Measurements from ENCODE around the gene THRB.

DNA sequence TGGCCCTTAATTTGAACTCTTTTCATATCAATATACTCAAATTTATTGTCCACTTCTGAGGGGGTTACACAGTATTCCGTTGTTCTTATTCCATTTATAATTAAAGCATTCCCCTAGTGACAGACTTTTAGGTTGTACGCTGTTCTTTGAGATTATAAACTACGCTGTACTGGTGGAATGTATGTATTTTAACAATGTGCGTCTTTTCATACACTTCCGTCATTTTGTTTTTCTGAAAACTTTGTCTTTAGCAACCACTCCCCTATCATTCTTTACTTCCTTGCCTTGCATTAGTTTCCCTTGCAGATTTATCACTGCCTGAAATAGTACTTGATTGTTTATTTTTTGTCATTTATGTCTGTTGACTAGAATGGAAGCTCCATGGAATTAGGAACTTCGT lies 137.0 kb downstream of the THRB start:
- TF ChIP-seq GABPB1 (CRISPR knock-in tag; IDR thresholded peaks at IDR 0.05) (no peak), ZNF23 (CRISPR knock-in tag; IDR thresholded peaks at IDR 0.05) (no peak), KDM1A (IDR thresholded peaks at IDR 0.05) (no peak), ESRRA (IDR thresholded peaks at IDR 0.05; ENCODE audit: borderline replicate concordance, low read depth) (no peak), SPI1 (IDR thresholded peaks at IDR 0.05; ENCODE audit: borderline replicate concordance, low read depth, low read length) (no peak), KAT7 (CRISPR knock-in tag; IDR thresholded peaks at IDR 0.05; ENCODE audit: borderline replicate concordance) (no peak), TEAD4 (IDR thresholded peaks at IDR 0.05; ENCODE audit: low read length) (no peak), TEAD4 (CRISPR knock-in tag; IDR thresholded peaks at IDR 0.05; ENCODE audit: borderline replicate concordance) (no peak), BHLHE40 (IDR thresholded peaks at IDR 0.05; ENCODE audit: low read length) (no peak), NR2C1 (IDR thresholded peaks at IDR 0.05) (no peak), NR2C1 (tag; IDR thresholded peaks at IDR 0.05) (no peak), GATAD2A (IDR thresholded peaks at IDR 0.05) (no peak), POLR2A (conservative IDR thresholded peaks at IDR 0.05) (no peak)
- TF ChIP-seq, protein P1, sequence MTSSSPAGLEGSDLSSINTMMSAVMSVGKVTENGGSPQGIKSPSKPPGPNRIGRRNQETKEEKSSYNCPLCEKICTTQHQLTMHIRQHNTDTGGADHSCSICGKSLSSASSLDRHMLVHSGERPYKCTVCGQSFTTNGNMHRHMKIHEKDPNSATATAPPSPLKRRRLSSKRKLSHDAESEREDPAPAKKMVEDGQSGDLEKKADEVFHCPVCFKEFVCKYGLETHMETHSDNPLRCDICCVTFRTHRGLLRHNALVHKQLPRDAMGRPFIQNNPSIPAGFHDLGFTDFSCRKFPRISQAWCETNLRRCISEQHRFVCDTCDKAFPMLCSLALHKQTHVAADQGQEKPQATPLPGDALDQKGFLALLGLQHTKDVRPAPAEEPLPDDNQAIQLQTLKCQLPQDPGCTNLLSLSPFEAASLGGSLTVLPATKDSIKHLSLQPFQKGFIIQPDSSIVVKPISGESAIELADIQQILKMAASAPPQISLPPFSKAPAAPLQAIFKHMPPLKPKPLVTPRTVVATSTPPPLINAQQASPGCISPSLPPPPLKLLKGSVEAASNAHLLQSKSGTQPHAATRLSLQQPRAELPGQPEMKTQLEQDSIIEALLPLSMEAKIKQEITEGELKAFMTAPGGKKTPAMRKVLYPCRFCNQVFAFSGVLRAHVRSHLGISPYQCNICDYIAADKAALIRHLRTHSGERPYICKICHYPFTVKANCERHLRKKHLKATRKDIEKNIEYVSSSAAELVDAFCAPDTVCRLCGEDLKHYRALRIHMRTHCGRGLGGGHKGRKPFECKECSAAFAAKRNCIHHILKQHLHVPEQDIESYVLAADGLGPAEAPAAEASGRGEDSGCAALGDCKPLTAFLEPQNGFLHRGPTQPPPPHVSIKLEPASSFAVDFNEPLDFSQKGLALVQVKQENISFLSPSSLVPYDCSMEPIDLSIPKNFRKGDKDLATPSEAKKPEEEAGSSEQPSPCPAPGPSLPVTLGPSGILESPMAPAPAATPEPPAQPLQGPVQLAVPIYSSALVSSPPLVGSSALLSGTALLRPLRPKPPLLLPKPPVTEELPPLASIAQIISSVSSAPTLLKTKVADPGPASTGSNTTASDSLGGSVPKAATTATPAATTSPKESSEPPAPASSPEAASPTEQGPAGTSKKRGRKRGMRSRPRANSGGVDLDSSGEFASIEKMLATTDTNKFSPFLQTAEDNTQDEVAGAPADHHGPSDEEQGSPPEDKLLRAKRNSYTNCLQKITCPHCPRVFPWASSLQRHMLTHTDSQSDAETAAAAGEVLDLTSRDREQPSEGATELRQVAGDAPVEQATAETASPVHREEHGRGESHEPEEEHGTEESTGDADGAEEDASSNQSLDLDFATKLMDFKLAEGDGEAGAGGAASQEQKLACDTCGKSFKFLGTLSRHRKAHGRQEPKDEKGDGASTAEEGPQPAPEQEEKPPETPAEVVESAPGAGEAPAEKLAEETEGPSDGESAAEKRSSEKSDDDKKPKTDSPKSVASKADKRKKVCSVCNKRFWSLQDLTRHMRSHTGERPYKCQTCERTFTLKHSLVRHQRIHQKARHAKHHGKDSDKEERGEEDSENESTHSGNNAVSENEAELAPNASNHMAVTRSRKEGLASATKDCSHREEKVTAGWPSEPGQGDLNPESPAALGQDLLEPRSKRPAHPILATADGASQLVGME (CRISPR knock-in tag; IDR thresholded peaks at IDR 0.05), result no peak
- TF ChIP-seq, protein P2, sequence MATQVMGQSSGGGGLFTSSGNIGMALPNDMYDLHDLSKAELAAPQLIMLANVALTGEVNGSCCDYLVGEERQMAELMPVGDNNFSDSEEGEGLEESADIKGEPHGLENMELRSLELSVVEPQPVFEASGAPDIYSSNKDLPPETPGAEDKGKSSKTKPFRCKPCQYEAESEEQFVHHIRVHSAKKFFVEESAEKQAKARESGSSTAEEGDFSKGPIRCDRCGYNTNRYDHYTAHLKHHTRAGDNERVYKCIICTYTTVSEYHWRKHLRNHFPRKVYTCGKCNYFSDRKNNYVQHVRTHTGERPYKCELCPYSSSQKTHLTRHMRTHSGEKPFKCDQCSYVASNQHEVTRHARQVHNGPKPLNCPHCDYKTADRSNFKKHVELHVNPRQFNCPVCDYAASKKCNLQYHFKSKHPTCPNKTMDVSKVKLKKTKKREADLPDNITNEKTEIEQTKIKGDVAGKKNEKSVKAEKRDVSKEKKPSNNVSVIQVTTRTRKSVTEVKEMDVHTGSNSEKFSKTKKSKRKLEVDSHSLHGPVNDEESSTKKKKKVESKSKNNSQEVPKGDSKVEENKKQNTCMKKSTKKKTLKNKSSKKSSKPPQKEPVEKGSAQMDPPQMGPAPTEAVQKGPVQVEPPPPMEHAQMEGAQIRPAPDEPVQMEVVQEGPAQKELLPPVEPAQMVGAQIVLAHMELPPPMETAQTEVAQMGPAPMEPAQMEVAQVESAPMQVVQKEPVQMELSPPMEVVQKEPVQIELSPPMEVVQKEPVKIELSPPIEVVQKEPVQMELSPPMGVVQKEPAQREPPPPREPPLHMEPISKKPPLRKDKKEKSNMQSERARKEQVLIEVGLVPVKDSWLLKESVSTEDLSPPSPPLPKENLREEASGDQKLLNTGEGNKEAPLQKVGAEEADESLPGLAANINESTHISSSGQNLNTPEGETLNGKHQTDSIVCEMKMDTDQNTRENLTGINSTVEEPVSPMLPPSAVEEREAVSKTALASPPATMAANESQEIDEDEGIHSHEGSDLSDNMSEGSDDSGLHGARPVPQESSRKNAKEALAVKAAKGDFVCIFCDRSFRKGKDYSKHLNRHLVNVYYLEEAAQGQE (IDR thresholded peaks at IDR 0.05; ENCODE audit: borderline replicate concordance), result no peak
- TF ChIP-seq, protein P2 (CRISPR knock-in tag; IDR thresholded peaks at IDR 0.05; ENCODE audit: low read depth), result no peak
- TF ChIP-seq, protein P3, sequence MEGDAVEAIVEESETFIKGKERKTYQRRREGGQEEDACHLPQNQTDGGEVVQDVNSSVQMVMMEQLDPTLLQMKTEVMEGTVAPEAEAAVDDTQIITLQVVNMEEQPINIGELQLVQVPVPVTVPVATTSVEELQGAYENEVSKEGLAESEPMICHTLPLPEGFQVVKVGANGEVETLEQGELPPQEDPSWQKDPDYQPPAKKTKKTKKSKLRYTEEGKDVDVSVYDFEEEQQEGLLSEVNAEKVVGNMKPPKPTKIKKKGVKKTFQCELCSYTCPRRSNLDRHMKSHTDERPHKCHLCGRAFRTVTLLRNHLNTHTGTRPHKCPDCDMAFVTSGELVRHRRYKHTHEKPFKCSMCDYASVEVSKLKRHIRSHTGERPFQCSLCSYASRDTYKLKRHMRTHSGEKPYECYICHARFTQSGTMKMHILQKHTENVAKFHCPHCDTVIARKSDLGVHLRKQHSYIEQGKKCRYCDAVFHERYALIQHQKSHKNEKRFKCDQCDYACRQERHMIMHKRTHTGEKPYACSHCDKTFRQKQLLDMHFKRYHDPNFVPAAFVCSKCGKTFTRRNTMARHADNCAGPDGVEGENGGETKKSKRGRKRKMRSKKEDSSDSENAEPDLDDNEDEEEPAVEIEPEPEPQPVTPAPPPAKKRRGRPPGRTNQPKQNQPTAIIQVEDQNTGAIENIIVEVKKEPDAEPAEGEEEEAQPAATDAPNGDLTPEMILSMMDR (IDR thresholded peaks at IDR 0.05 in 2 of 3, conservative IDR thresholded peaks at IDR 0.05 in 1 of 3; ENCODE audit: insufficient read depth in 2 of 3, low read depth in 1 of 3, low read length in 3 of 3), result no peak

Measured in K562 (cell line).